Measurements from ENCODE around the gene DHX15. TPM values are rescaled to one million over a fixed set of nuclear protein-coding genes. Genes with fewer than 3 reads are reported as not detected.

DHX15 gene
- total RNA-seq, 2 donors from 2014 or later = 59.7 to 62.4 TPM

GRCh38 chr4:24517676-24518075 lies 66.7 kb downstream of the DHX15 start:
- DNase-seq (ENCODE audit: low spot score) = no peak
- Histone ChIP-seq H3K27me3 (no peaks in the 10 kb centered on the region), H3K4me1 (peaks cover 0 to 12% of the 10 kb centered on the region in 2 donors), H3K4me3 (no peak overlapping the region), H3K27ac (no peak overlapping the region), H3K36me3 (no peaks in the 10 kb centered on the region), H3K9me3 (no peaks in the 10 kb centered on the region)
- TF ChIP-seq CTCF (IDR thresholded peaks at IDR 0.05) = no peak

GRCh38 chr4:24516926-24517325 lies 67.4 kb downstream of the DHX15 start:
- Histone ChIP-seq H3K27me3 (no peaks in the 10 kb centered on the region), H3K27ac (no peak overlapping the region), H3K36me3 (no peaks in the 10 kb centered on the region), H3K9me3 (no peaks in the 10 kb centered on the region), H3K4me3 (no peak overlapping the region), H3K4me1 (peaks cover 0 to 12% of the 10 kb centered on the region in 2 donors)
- DNase-seq (ENCODE audit: low spot score) = no peak
- TF ChIP-seq CTCF (IDR thresholded peaks at IDR 0.05) = no peak

- Histone ChIP-seq H3K36me3 (no peaks in the 10 kb centered on the region), H3K27ac (no peak overlapping the region), H3K4me1 (peaks cover 0 to 12% of the 10 kb centered on the region in 2 donors), H3K4me3 (no peak overlapping the region), H3K27me3 (no peaks in the 10 kb centered on the region), H3K9me3 (no peaks in the 10 kb centered on the region)
- no peak for DNase-seq (ENCODE audit: low spot score)
- no peak for TF ChIP-seq CTCF (IDR thresholded peaks at IDR 0.05)
Observed at GRCh38 chr4:24515698-24516097, 68.7 kb downstream of the DHX15 start.

GRCh38 chr4:24514808-24515207 lies 69.5 kb downstream of the DHX15 start:
- no peak overlapping the region for H3K4me3 ChIP-seq
- H3K4me1 ChIP-seq = peaks cover 0 to 12% of the 10 kb centered on the region in 2 donors
- no peak overlapping the region for H3K27ac ChIP-seq
- DNase-seq (ENCODE audit: low spot score) = no peak
- no peaks in the 10 kb centered on the region for H3K9me3 ChIP-seq
- H3K27me3 ChIP-seq = no peaks in the 10 kb centered on the region
- H3K36me3 ChIP-seq = no peaks in the 10 kb centered on the region
- TF ChIP-seq CTCF (IDR thresholded peaks at IDR 0.05) = peak in 1 of 2 donors; percentile 15

GRCh38 chr4:24513718-24514117 lies 70.6 kb downstream of the DHX15 start:
- Histone ChIP-seq H3K9me3 (no peaks in the 10 kb centered on the region), H3K36me3 (no peaks in the 10 kb centered on the region), H3K27me3 (no peaks in the 10 kb centered on the region), H3K4me3 (no peak overlapping the region), H3K27ac (no peak overlapping the region), H3K4me1 (peaks cover 0 to 7% of the 10 kb centered on the region in 2 donors)
- no peak for DNase-seq (ENCODE audit: low spot score)
- TF ChIP-seq CTCF (IDR thresholded peaks at IDR 0.05) = no peak

- no peaks in the 10 kb centered on the region for H3K27me3 ChIP-seq
- H3K36me3 ChIP-seq = no peaks in the 10 kb centered on the region
- TF ChIP-seq CTCF (IDR thresholded peaks at IDR 0.05) = no peak
- no peak overlapping the region for H3K27ac ChIP-seq
- H3K9me3 ChIP-seq = no peaks in the 10 kb centered on the region
- H3K4me3 ChIP-seq = no peak overlapping the region
- DNase-seq (ENCODE audit: low spot score) = no peak
- no peaks in the 10 kb centered on the region for H3K4me1 ChIP-seq
Observed at GRCh38 chr4:24511371-24512063, 72.8 kb downstream of the DHX15 start.
